ENCODE results near the gene GSN. TPM values are rescaled to one million over a fixed set of nuclear protein-coding genes. Genes with fewer than 3 reads are reported as not detected.

Gene GSN
- total and polyA plus RNA-seq, 5 donors from 2014 or later: 2.7 to 12.1 (median 5.2) TPM

DNA sequence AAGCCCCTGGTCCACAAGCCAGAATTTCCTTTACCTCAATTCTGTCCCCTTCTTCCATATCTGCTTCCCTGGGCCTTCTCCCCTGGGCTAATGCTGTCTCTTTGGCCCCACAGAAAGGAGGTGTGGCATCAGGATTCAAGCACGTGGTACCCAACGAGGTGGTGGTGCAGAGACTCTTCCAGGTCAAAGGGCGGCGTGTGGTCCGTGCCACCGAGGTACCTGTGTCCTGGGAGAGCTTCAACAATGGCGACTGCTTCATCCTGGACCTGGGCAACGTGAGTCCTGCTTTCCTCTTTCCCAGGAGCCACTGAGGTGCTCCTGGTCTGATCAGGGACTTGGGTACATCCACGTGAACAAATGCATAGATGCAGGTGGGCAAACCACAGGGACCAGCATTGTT lies 42.6 kb downstream of the GSN start:
- H3K4me3 Mint-ChIP-seq: no peak overlapping the region
- ATAC-seq (ENCODE audit: low read depth in 2 of 2) (no peak), DNase-seq (no peak)
- H3K36me3 Mint-ChIP-seq: peaks cover 20% of the 10 kb centered on the region
- no peaks in the 10 kb centered on the region for H3K9me3 ChIP-seq (ENCODE audit: control insufficient read depth in 2 of 2, low read length in 2 of 2)
- no peak overlapping the region for H3K27ac ChIP-seq (ENCODE audit: insufficient read depth, low read length, poor library complexity, severe bottlenecking)
- H3K27me3 Mint-ChIP-seq: no peaks in the 10 kb centered on the region
- no peak overlapping the region for H3K27ac Mint-ChIP-seq
- no peaks in the 10 kb centered on the region for H3K36me3 ChIP-seq (ENCODE audit: control insufficient read depth, insufficient read depth, low read length)
- H3K4me1 ChIP-seq (ENCODE audit: control insufficient read depth, insufficient read depth, low read length, poor library complexity, severe bottlenecking): no peaks in the 10 kb centered on the region
- no peak overlapping the region for H3K4me3 ChIP-seq (ENCODE audit: low read depth, low read length)
- H3K4me1 Mint-ChIP-seq: no peaks in the 10 kb centered on the region
- no peaks in the 10 kb centered on the region for H3K9me3 Mint-ChIP-seq
- no peaks in the 10 kb centered on the region for H3K27me3 ChIP-seq (ENCODE audit: control insufficient read depth, insufficient read depth, low read length)

GRCh38 chr9:121312169-121312568 lies 44.2 kb downstream of the GSN start:
- Mint-ChIP-seq H3K4me3 (no peak overlapping the region), H3K36me3 (peaks cover 20% of the 10 kb centered on the region), H3K9me3 (no peaks in the 10 kb centered on the region), H3K4me1 (no peaks in the 10 kb centered on the region), H3K27me3 (no peaks in the 10 kb centered on the region), H3K27ac (no peak overlapping the region)
- ATAC-seq (ENCODE audit: low read depth in 2 of 2): no peak
- H3K27ac ChIP-seq (ENCODE audit: insufficient read depth, low read length, poor library complexity, severe bottlenecking): no peak overlapping the region
- DNase-seq: no peak
- H3K4me3 ChIP-seq (ENCODE audit: low read depth, low read length): no peak overlapping the region
- no peaks in the 10 kb centered on the region for H3K9me3 ChIP-seq (ENCODE audit: control insufficient read depth in 2 of 2, low read length in 2 of 2)
- no peaks in the 10 kb centered on the region for H3K4me1 ChIP-seq (ENCODE audit: control insufficient read depth, insufficient read depth, low read length, poor library complexity, severe bottlenecking)
- no peaks in the 10 kb centered on the region for H3K27me3 ChIP-seq (ENCODE audit: control insufficient read depth, insufficient read depth, low read length)
- no peaks in the 10 kb centered on the region for H3K36me3 ChIP-seq (ENCODE audit: control insufficient read depth, insufficient read depth, low read length)

DNA sequence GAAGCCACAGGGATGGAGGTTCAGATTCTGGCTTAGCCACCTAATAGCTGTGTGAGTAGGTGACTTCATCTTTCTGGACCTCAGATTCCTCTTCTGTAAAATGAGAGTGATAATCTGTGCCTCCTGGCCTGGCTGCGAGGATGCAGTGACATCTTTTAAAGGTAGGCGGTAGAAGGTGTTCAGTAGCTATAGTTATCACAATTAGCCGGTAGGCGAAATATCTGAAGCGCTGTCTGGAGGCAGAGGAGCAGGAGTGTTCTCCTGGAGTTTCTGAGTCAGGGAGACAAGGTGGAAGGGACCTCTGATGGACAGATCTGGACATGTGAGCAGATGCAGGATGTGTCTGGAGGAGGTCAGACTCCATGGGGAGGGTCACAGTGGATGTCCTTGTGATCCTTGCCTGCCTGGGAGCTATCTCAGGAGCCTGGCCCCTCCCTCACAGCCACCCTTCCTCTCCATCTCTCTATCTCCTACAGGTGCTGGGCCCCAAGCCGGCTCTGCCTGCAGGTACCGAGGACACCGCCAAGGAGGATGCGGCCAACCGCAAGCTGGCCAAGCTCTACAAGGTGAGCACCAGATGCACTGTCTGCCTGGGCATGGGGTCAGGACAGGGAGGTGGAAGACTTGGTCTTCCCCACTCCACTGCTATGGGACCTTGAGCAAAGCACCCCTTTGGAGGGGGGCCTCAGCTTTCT lies 45.6 kb downstream of the GSN start:
- H3K4me3 ChIP-seq (ENCODE audit: low read depth, low read length): no peak overlapping the region
- peaks cover 20% of the 10 kb centered on the region for H3K36me3 Mint-ChIP-seq
- H3K27ac ChIP-seq (ENCODE audit: insufficient read depth, low read length, poor library complexity, severe bottlenecking): no peak overlapping the region
- no peaks in the 10 kb centered on the region for H3K4me1 Mint-ChIP-seq
- H3K9me3 ChIP-seq (ENCODE audit: control insufficient read depth in 2 of 2, low read length in 2 of 2): no peaks in the 10 kb centered on the region
- no peaks in the 10 kb centered on the region for H3K4me1 ChIP-seq (ENCODE audit: control insufficient read depth, insufficient read depth, low read length, poor library complexity, severe bottlenecking)
- no peak overlapping the region for H3K27ac Mint-ChIP-seq
- H3K27me3 ChIP-seq (ENCODE audit: control insufficient read depth, insufficient read depth, low read length): no peaks in the 10 kb centered on the region
- DNase-seq (no peak), ATAC-seq (ENCODE audit: low read depth in 2 of 2) (no peak)
- no peaks in the 10 kb centered on the region for H3K36me3 ChIP-seq (ENCODE audit: control insufficient read depth, insufficient read depth, low read length)
- H3K4me3 Mint-ChIP-seq: no peak overlapping the region
- H3K9me3 Mint-ChIP-seq: no peaks in the 10 kb centered on the region
- no peaks in the 10 kb centered on the region for H3K27me3 Mint-ChIP-seq

GRCh38 chr9:121316378-121316777 lies 48.4 kb downstream of the GSN start:
- Mint-ChIP-seq H3K36me3 (peaks cover 20% of the 10 kb centered on the region), H3K4me1 (peaks cover 0 to 4% (median 0%) of the 10 kb centered on the region in 4 donors), H3K27me3 (no peaks in the 10 kb centered on the region), H3K4me3 (no peak overlapping the region), H3K9me3 (no peaks in the 10 kb centered on the region), H3K27ac (no peak overlapping the region)
- Histone ChIP-seq H3K27ac (ENCODE audit: insufficient read depth, low read length, poor library complexity, severe bottlenecking) (no peak overlapping the region), H3K9me3 (ENCODE audit: control insufficient read depth in 2 of 2, low read length in 2 of 2) (no peaks in the 10 kb centered on the region), H3K4me3 (ENCODE audit: low read depth, low read length) (no peak overlapping the region), H3K27me3 (ENCODE audit: control insufficient read depth, insufficient read depth, low read length) (no peaks in the 10 kb centered on the region), H3K36me3 (ENCODE audit: control insufficient read depth, insufficient read depth, low read length) (no peaks in the 10 kb centered on the region), H3K4me1 (ENCODE audit: control insufficient read depth, insufficient read depth, low read length, poor library complexity, severe bottlenecking) (peaks cover 3% of the 10 kb centered on the region)
- ATAC-seq (ENCODE audit: low read depth in 2 of 2) (no peak), DNase-seq (no peak)

DNA sequence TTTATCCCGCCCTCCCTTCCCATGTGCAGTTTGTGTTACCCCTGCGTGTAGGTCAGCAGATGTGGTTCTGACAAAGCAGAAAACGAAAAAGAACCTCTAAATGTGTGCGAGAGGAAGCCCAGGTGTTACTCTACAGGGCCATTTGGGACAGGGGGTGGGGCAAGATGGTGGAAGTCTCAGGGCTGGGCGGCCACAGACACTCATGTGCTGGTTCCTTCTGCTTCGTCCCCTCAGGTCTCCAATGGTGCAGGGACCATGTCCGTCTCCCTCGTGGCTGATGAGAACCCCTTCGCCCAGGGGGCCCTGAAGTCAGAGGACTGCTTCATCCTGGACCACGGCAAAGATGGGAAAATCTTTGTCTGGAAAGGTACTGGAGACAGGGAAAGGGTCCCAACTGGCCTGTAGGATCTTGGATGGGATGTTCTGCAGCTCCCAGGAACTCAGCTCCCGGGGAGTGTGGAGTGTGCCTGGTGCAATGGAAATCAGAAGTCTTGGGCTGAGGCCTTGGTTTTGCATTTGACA lies 49.0 kb downstream of the GSN start:
- Histone ChIP-seq H3K27me3 (ENCODE audit: control insufficient read depth, insufficient read depth, low read length) (no peaks in the 10 kb centered on the region), H3K4me3 (ENCODE audit: low read depth, low read length) (no peak overlapping the region), H3K27ac (ENCODE audit: insufficient read depth, low read length, poor library complexity, severe bottlenecking) (no peak overlapping the region), H3K4me1 (ENCODE audit: control insufficient read depth, insufficient read depth, low read length, poor library complexity, severe bottlenecking) (peaks cover 3% of the 10 kb centered on the region), H3K36me3 (ENCODE audit: control insufficient read depth, insufficient read depth, low read length) (no peaks in the 10 kb centered on the region), H3K9me3 (ENCODE audit: control insufficient read depth in 2 of 2, low read length in 2 of 2) (no peaks in the 10 kb centered on the region)
- no peak for ATAC-seq (ENCODE audit: low read depth in 2 of 2)
- Mint-ChIP-seq H3K4me1 (peaks cover 0 to 4% (median 0%) of the 10 kb centered on the region in 4 donors), H3K36me3 (peaks cover 15% of the 10 kb centered on the region), H3K27ac (no peak overlapping the region), H3K4me3 (no peak overlapping the region), H3K9me3 (no peaks in the 10 kb centered on the region), H3K27me3 (no peaks in the 10 kb centered on the region)
- no peak for DNase-seq

- Histone ChIP-seq H3K4me1 (ENCODE audit: control insufficient read depth, insufficient read depth, low read length, poor library complexity, severe bottlenecking) (peaks cover 3% of the 10 kb centered on the region), H3K27me3 (ENCODE audit: control insufficient read depth, insufficient read depth, low read length) (no peaks in the 10 kb centered on the region), H3K27ac (ENCODE audit: insufficient read depth, low read length, poor library complexity, severe bottlenecking) (no peak overlapping the region), H3K9me3 (ENCODE audit: control insufficient read depth in 2 of 2, low read length in 2 of 2) (no peaks in the 10 kb centered on the region), H3K4me3 (ENCODE audit: low read depth, low read length) (no peak overlapping the region), H3K36me3 (ENCODE audit: control insufficient read depth, insufficient read depth, low read length) (no peaks in the 10 kb centered on the region)
- H3K27me3 Mint-ChIP-seq: no peaks in the 10 kb centered on the region
- no peak overlapping the region for H3K27ac Mint-ChIP-seq
- ATAC-seq (ENCODE audit: low read depth in 2 of 2) (no peak), DNase-seq (no peak)
- H3K4me1 Mint-ChIP-seq: peaks cover 0 to 4% (median 0%) of the 10 kb centered on the region in 4 donors
- no peaks in the 10 kb centered on the region for H3K9me3 Mint-ChIP-seq
- H3K4me3 Mint-ChIP-seq: no peak overlapping the region
- peaks cover 15% of the 10 kb centered on the region for H3K36me3 Mint-ChIP-seq
Observed at GRCh38 chr9:121317737-121318630, 50.0 kb downstream of the GSN start.

DNA sequence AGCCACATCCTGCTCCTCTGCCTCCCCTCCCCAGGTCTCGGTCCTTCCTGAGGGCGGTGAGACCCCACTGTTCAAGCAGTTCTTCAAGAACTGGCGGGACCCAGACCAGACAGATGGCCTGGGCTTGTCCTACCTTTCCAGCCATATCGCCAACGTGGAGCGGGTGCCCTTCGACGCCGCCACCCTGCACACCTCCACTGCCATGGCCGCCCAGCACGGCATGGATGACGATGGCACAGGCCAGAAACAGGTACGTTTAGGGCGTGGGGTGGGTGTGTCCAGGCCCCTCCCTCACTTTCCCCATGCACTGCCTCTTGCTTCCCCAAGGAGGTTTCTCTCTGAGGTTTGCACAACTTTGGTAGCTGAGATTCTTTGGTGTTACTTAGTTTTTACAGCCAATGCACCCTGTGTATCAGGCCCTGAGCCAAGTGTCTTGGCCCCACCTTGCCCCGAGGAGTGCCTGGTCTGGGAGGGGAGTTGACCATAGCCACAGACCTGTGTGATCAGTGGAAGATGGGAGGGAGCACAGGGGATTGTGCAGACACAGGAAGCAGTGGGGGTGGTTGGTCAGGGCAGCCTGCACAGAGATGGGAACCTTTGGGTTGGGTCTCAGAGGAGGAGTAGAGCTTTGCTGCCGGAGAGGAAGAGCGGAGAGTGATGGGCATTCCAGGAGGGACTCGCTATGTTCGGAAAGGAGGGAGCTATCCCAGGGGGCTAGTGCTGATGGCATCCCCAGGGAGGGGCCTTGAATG lies 50.8 kb downstream of the GSN start:
- Histone ChIP-seq H3K4me3 (ENCODE audit: low read depth, low read length) (no peak overlapping the region), H3K9me3 (ENCODE audit: control insufficient read depth in 2 of 2, low read length in 2 of 2) (no peaks in the 10 kb centered on the region), H3K27me3 (ENCODE audit: control insufficient read depth, insufficient read depth, low read length) (no peaks in the 10 kb centered on the region), H3K27ac (ENCODE audit: insufficient read depth, low read length, poor library complexity, severe bottlenecking) (no peak overlapping the region), H3K36me3 (ENCODE audit: control insufficient read depth, insufficient read depth, low read length) (no peaks in the 10 kb centered on the region), H3K4me1 (ENCODE audit: control insufficient read depth, insufficient read depth, low read length, poor library complexity, severe bottlenecking) (peaks cover 3% of the 10 kb centered on the region)
- peaks cover 0 to 4% (median 0%) of the 10 kb centered on the region in 4 donors for H3K4me1 Mint-ChIP-seq
- H3K36me3 Mint-ChIP-seq: peaks cover 7% of the 10 kb centered on the region
- H3K9me3 Mint-ChIP-seq: no peaks in the 10 kb centered on the region
- ATAC-seq (ENCODE audit: low read depth in 2 of 2): no peak
- H3K27ac Mint-ChIP-seq: peak overlapping the region in 1 of 3 donors; percentile 37
- DNase-seq: no peak
- no peak overlapping the region for H3K4me3 Mint-ChIP-seq
- no peaks in the 10 kb centered on the region for H3K27me3 Mint-ChIP-seq
